Endothelial cell of umbilical vein (primary cell): ENCODE results near the gene TWF2. TPM values are rescaled to one million over a fixed set of nuclear protein-coding genes. Genes with fewer than 3 reads are reported as not detected.

Experiments used
- BruUV-seq: library from RNA; stranded (reverse); fragments of 400-500 nt; replicated peaks from 2 replicates; lab custom pipeline; 2021; lab: Mats Ljungman, UMichigan
- CTCF ChIA-PET: fragments of 300-600, 350-600 bp; sonication (Branson Sonifier 250); formaldehyde crosslinking; loops from one replicate; lab custom pipeline; 2021; ENCODE audit warnings: antibody characterized with exemption, inconsistent platforms; lab: Charles Lee
- POLR2A ChIA-PET: fragments of 300-600, 350-600 bp; sonication (Branson Sonifier 250); formaldehyde crosslinking; loops from one replicate; lab custom pipeline; 2021; ENCODE audit warnings: antibody characterized with exemption, inconsistent platforms; lab: Charles Lee
- DNase-seq: peaks from one replicate; pipeline ENCODE4 v3.0.0-alpha.2; 2011; ENCODE audit warnings: low read depth, low spot score
- FAIRE-seq: peaks from 2 replicates; lab custom pipeline; 2011; peaks lifted over from hg19 to GRCh38; lab: Jason Lieb, UNC
- H2AFZ ChIP-seq: 2 replicates; pipeline ENCODE4 v1.6.0; 2012; ENCODE audit warnings: low read depth, low read length, control low read depth, inconsistent platforms
- H3K27ac ChIP-seq: 2 replicates; pipeline ENCODE4 v1.5.1; 2011; ENCODE audit warnings: low read depth, mild to moderate bottlenecking, control low read depth, low read length, moderate library complexity; ENCODE audit not compliant: insufficient read depth
- H3K27me3 ChIP-seq, 2 experiments: 2 replicates each; pipeline versions ENCODE4 v1.6.0 to v1.6.1; 2011; ENCODE audit warnings: low read length in 2 of 2, mixed read lengths in 1 of 2; ENCODE audit not compliant: control insufficient read depth in 2 of 2, insufficient read depth in 2 of 2
- H3K36me3 ChIP-seq, 2 experiments: 2 replicates in 1 of 2; 3 replicates in 1 of 2; pipeline ENCODE4 v1.5.1; 2011; ENCODE audit warnings: low read length in 2 of 2, mild to moderate bottlenecking in 1 of 2, moderate library complexity in 1 of 2; ENCODE audit not compliant: control insufficient read depth in 2 of 2, insufficient read depth in 2 of 2; ENCODE audit errors: extremely low read depth in 1 of 2
- H3K4me1 ChIP-seq: 3 replicates; pipeline ENCODE4 v1.5.1; 2011; ENCODE audit warnings: mild to moderate bottlenecking, low read length; ENCODE audit not compliant: control insufficient read depth, insufficient read depth; ENCODE audit errors: extremely low read depth
- H3K4me2 ChIP-seq: 2 replicates; pipeline ENCODE4 v1.6.1; 2011; ENCODE audit warnings: low read length, control low read depth, mixed read lengths; ENCODE audit not compliant: insufficient read depth
- H3K4me3 ChIP-seq, 3 experiments: fragments of 200-600 bp in 1 of 3; sonication (generic), shearing (Covaris generic) in 1 of 3; replicated peaks in 1 of 3; 2 replicates each; pipeline ENCODE4 v1.5.1; 2011 to 2016; ENCODE audit warnings: control low read depth in 3 of 3, low read length in 3 of 3, mild to moderate bottlenecking in 2 of 3, inconsistent platforms in 1 of 3, low read depth in 1 of 3, moderate library complexity in 1 of 3; ENCODE audit not compliant: insufficient read depth in 1 of 3
- H3K79me2 ChIP-seq: 2 replicates; pipeline ENCODE4 v1.6.0; 2012; ENCODE audit warnings: low read length, inconsistent platforms; ENCODE audit not compliant: control insufficient read depth, insufficient read depth
- H3K9ac ChIP-seq: replicated peaks from 2 replicates; pipeline ENCODE3; 2011; ENCODE audit warnings: low read length, control low read depth; ENCODE audit not compliant: insufficient read depth; ENCODE audit errors: extremely low read depth
- H3K9me1 ChIP-seq: replicated peaks from 3 replicates; pipeline ENCODE4 v1.6.0; 2011; ENCODE audit warnings: mild to moderate bottlenecking, low read length; ENCODE audit not compliant: control insufficient read depth, insufficient read depth; ENCODE audit errors: extremely low read depth
- H3K9me3 ChIP-seq: replicated peaks from 2 replicates; pipeline ENCODE4 v1.5.1; 2012; ENCODE audit warnings: low read length, inconsistent platforms; ENCODE audit not compliant: control insufficient read depth, insufficient read depth
- H4K20me1 ChIP-seq: replicated peaks from 2 replicates; pipeline ENCODE3; 2011; ENCODE audit warnings: mild to moderate bottlenecking, low read length; ENCODE audit not compliant: control insufficient read depth, insufficient read depth; ENCODE audit errors: extremely low read depth
- EZH2 ChIP-seq: IDR thresholded peaks from 2 replicates; pipeline ENCODE4 v1.6.1; 2012; ENCODE audit warnings: borderline replicate concordance, low read depth, mild to moderate bottlenecking, moderate library complexity, low read length, inconsistent platforms; ENCODE audit not compliant: severe bottlenecking
- FOS ChIP-seq: IDR thresholded peaks from 2 replicates; pipeline ENCODE4 v1.6.1; 2011; ENCODE audit warnings: mild to moderate bottlenecking, low read length, moderate library complexity, borderline replicate concordance; ENCODE audit not compliant: insufficient read depth
- GATA2 ChIP-seq: IDR thresholded peaks from 2 replicates; pipeline ENCODE4 v1.7.0; 2011; ENCODE audit warnings: low read depth, mild to moderate bottlenecking, moderate library complexity, mixed read lengths, low read length; ENCODE audit not compliant: insufficient read length, insufficient read depth
- JUN ChIP-seq: IDR thresholded peaks from 2 replicates; pipeline ENCODE4 v1.6.1; 2011; ENCODE audit warnings: borderline replicate concordance, low read depth; ENCODE audit not compliant: insufficient read length, insufficient read depth
- MYC ChIP-seq: IDR thresholded peaks from one replicate; pipeline ENCODE4 v1.6.1; 2011; ENCODE audit warnings: mild to moderate bottlenecking, low read depth, low read length
- POLR2A ChIP-seq: IDR thresholded peaks from 2 replicates; pipeline ENCODE4 v1.6.1; 2012; ENCODE audit warnings: low read depth, mild to moderate bottlenecking, control low read depth, low read length
- POLR2AphosphoS5 ChIP-seq: IDR thresholded peaks from 2 replicates; pipeline ENCODE4 v1.6.1; 2012; ENCODE audit warnings: low read depth, mild to moderate bottlenecking, control low read depth, low read length, moderate library complexity; ENCODE audit not compliant: insufficient read depth
- dilution Hi-C: fragments of 300-500 bp; cut with MboI; formaldehyde crosslinking; loops from one replicate; pipeline ENCODE4 v1.15.0; 2019; ENCODE audit warnings: low sequenced_read_pairs; ENCODE audit not compliant: extremely low pct_ligation_motif_present
- intact Hi-C: fragments of 100-400 bp; cut with micrococcal nuclease; formaldehyde crosslinking; loops from one replicate; pipeline ENCODE4 v1.10.0; 2022
- polyA plus RNA-seq, 4 experiments: library from polyadenylated mRNA; depleted of rRNA in 3 of 4; stranded (reverse) in 3 of 4; unstranded in 1 of 4; fragments of >200 nt; gene quantifications; 2 replicates each; pipeline versions ENCODE4 v1.2.1 to v1.2.3, GENCODE V29; 2011 to 2012; ENCODE audit warnings: missing spikeins in 1 of 4
- total RNA-seq: library from RNA; stranded (reverse); gene quantifications from 2 replicates; pipeline ENCODE4 v1.2.3, GENCODE V29; 2021
- TF ChIP-seq, protein P1 (sequence below), 2 donors: IDR thresholded peaks; 1 replicate in 1 of 2; 2 replicates in 1 of 2; pipeline ENCODE4 v1.5.1; 2011; ENCODE audit warnings: low read length in 2 of 2, mild to moderate bottlenecking in 2 of 2, moderate library complexity in 2 of 2, control low read depth in 1 of 2, inconsistent platforms in 1 of 2, low read depth in 1 of 2; ENCODE audit not compliant: insufficient read depth in 1 of 2; ENCODE audit errors: extremely low read depth in 1 of 2
- TF ChIP-seq, protein P2 (sequence below): IDR thresholded peaks from 2 replicates; pipeline ENCODE4 v1.6.1; 2011; ENCODE audit not compliant: insufficient read depth, insufficient read length

The TWF2 gene
- total and polyA plus RNA-seq, 2 donors (not counting 3 experiments of a cell fraction or from before 2014, with no cell fraction given), result 82.9 to 134 TPM

DNA sequence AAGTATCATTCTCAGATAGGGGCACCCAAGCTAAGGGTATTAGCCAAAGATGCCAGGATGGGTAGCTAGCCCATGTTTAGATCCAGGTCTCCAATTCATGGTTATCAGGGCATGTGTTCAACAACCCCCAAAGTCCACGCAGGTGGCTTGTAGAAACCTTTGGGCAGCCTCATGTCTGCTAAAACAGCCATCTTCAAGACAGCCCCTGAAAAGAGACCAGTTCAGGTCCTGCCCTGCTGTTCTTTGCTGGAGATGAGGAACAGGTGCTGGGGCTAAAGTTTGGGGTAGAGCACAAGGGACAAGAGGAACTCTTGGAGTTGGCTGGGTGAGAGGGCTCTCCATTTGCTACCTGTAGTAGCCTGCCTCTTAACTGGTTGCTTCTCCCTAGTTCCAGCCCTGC, 11.2 kb upstream of the TWF2 start:
- no peak for DNase-seq
- dilution Hi-C loops (no loop called here), intact Hi-C loops (no loop called here)
- Histone ChIP-seq H3K4me3 (no peak overlapping the region), H2AFZ (no peak overlapping the region), H3K79me2 (no peaks in the 10 kb centered on the region), H3K36me3 (peaks cover 0 to 22% of the 10 kb centered on the region in 2 experiments), H3K9me3 (no peaks in the 10 kb centered on the region), H3K27me3 (no peaks in the 10 kb centered on the region), H3K9ac (no peak overlapping the region), H3K9me1 (no peaks in the 10 kb centered on the region), H3K4me2 (no peak overlapping the region), H3K4me1 (peaks cover 13% of the 10 kb centered on the region), H3K27ac (no peak overlapping the region), H4K20me1 (no peaks in the 10 kb centered on the region)
- TF ChIP-seq FOS (no peak), POLR2A (no peak), JUN (no peak), MYC (no peak), EZH2 (no peak), GATA2 (no peak), POLR2AphosphoS5 (no peak)
- TF ChIP-seq, protein P1, sequence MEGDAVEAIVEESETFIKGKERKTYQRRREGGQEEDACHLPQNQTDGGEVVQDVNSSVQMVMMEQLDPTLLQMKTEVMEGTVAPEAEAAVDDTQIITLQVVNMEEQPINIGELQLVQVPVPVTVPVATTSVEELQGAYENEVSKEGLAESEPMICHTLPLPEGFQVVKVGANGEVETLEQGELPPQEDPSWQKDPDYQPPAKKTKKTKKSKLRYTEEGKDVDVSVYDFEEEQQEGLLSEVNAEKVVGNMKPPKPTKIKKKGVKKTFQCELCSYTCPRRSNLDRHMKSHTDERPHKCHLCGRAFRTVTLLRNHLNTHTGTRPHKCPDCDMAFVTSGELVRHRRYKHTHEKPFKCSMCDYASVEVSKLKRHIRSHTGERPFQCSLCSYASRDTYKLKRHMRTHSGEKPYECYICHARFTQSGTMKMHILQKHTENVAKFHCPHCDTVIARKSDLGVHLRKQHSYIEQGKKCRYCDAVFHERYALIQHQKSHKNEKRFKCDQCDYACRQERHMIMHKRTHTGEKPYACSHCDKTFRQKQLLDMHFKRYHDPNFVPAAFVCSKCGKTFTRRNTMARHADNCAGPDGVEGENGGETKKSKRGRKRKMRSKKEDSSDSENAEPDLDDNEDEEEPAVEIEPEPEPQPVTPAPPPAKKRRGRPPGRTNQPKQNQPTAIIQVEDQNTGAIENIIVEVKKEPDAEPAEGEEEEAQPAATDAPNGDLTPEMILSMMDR (IDR thresholded peaks at IDR 0.05; ENCODE audit: extremely low read depth in 1 of 2, insufficient read depth in 1 of 2, low read depth in 1 of 2, low read length in 2 of 2), result no peak
- TF ChIP-seq, protein P2, sequence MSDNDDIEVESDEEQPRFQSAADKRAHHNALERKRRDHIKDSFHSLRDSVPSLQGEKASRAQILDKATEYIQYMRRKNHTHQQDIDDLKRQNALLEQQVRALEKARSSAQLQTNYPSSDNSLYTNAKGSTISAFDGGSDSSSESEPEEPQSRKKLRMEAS, result no peak
- CTCF ChIA-PET, result interaction anchor here (1.2 to 2.4 kb wide), 3 partner anchors 11 to 30 kb away, joined by 3 to 12 read pairs (median 10); partner anchors contain the start of gene TWF2
- no peak for FAIRE-seq
- BruUV-seq, result no TSS peak
- POLR2A ChIA-PET, result no interaction called here
